Chondrocyte (in vitro differentiated cells): ENCODE measurements around the gene MATCAP1. TPM values are rescaled to one million over a fixed set of nuclear protein-coding genes. Genes with fewer than 3 reads are reported as not detected.

Source experiments
- DNase-seq: peaks from one replicate; pipeline ENCODE4 v3.0.0; 2021; ENCODE audit warnings: mixed read lengths, low spot score
- H3K27ac Mint-ChIP-seq: one replicate; pipeline ENCODE4 v1.8.0; 2021; ENCODE audit warnings: mild to moderate bottlenecking, moderate library complexity, mixed read lengths; ENCODE audit not compliant: unreplicated experiment
- H3K27me3 Mint-ChIP-seq: 2 replicates; pipeline ENCODE4 v1.8.0; 2021; ENCODE audit warnings: low read depth, mixed read lengths
- H3K36me3 Mint-ChIP-seq: 2 replicates; pipeline ENCODE4 v1.8.0; 2021; ENCODE audit warnings: low read depth, mixed read lengths
- H3K4me1 Mint-ChIP-seq: 2 replicates; pipeline ENCODE4 v1.8.0; 2021; ENCODE audit warnings: low read depth, mild to moderate bottlenecking, mixed read lengths
- H3K4me3 Mint-ChIP-seq: one replicate; pipeline ENCODE4 v1.8.0; 2021; ENCODE audit warnings: mild to moderate bottlenecking, moderate library complexity, mixed read lengths; ENCODE audit not compliant: unreplicated experiment
- H3K9me3 Mint-ChIP-seq: 2 replicates; pipeline ENCODE4 v1.8.0; 2021; ENCODE audit warnings: low read depth, mixed read lengths
- total RNA-seq: library from RNA; stranded (reverse); gene quantifications from 3 replicates; pipeline ENCODE4 v1.2.1, GENCODE V29; 2021
- TF ChIP-seq, protein P1 (sequence below): fragments of 200-600 bp; sonication (generic); IDR thresholded peaks from 2 replicates; pipeline ENCODE4 v1.5.0; 2021; ENCODE audit warnings: antibody characterized with exemption, mild to moderate bottlenecking, moderate library complexity

Gene MATCAP1
- total RNA-seq, 1 donor from 2014 or later: 29.9 TPM

DNA sequence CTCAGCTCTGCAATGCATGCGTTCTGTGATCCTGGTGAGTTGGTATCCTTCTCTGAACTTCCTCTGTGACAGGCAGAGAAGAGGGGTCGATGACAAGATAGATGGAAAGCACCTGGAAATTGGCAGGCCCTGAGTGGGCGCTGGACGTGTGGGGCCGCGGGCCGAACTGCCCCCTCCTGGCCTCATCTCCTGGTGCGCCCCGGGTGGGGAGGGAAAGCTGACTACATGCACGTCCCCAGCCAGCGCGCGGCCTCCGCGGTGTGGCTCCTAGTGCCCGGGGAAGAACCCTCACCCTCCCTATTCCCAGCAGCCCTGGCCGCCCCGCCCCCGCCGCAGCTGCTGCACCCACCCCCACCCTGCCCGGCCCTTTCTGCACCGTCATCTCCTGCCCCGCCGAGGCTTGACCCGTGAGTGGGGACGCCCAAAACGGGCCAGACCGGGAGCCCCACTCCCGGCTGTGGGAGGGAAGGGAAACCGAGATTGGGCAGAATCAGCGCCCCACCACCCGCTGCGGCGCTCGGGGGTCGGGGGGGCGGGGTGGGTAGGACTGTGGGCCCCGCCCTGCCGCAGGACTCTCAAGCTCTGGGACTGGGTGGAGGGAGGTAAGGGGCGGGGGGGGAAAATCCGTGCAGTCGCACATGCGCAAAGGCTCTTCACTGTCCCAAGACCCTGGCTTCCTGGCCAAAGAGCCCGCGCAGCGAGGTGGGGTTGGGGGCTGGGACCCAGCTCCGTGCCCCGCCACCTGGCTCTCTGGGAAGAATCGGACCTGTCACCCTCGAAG lies 13.4 kb downstream of the MATCAP1 start, which contains the start of gene NOL3:
Gene NOL3, plus strand, starts transcription at position 371 of the 781 bp plus-strand sequence.
- TF ChIP-seq, protein P1, sequence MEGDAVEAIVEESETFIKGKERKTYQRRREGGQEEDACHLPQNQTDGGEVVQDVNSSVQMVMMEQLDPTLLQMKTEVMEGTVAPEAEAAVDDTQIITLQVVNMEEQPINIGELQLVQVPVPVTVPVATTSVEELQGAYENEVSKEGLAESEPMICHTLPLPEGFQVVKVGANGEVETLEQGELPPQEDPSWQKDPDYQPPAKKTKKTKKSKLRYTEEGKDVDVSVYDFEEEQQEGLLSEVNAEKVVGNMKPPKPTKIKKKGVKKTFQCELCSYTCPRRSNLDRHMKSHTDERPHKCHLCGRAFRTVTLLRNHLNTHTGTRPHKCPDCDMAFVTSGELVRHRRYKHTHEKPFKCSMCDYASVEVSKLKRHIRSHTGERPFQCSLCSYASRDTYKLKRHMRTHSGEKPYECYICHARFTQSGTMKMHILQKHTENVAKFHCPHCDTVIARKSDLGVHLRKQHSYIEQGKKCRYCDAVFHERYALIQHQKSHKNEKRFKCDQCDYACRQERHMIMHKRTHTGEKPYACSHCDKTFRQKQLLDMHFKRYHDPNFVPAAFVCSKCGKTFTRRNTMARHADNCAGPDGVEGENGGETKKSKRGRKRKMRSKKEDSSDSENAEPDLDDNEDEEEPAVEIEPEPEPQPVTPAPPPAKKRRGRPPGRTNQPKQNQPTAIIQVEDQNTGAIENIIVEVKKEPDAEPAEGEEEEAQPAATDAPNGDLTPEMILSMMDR: no peak
- Mint-ChIP-seq H3K4me3 (peak within 1 kb of the TSS; percentile 78), H3K27me3 (peaks cover under 1% of the 10 kb centered on the region), H3K36me3 (no peaks in the 10 kb centered on the region), H3K27ac (peak within 1 kb of the TSS; percentile 95), H3K9me3 (no peaks in the 10 kb centered on the region), H3K4me1 (peaks cover 40% of the 10 kb centered on the region)
- no peak for DNase-seq

DNA sequence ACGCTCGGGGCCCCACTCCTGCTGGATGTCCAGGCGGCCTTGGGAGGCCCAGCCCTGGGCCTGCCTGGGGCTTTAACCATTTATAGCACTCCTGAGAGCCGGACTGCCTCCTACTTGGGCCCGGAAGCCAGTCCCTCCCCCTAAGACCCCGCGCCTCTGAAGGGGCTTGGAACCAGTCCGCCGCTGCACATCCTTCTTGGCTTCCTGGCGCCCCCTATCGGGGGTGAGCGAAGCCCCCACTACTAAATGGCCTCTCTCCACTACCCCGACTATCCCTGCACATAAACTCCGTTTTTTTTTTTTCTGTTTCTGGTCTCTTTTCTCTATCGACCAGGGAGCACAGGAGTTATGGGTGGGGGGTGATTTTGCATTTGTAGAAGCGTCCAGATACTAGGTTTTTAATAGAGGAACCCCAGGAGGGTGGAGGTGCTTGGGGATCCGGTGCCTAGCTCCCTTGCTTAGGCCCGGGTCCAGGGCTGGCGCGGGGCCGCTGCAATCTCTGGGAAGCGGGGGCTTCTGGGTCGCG lies 14.1 kb downstream of the MATCAP1 start:
- TF ChIP-seq, protein P1: peak; percentile 83
- peaks cover 42% of the 10 kb centered on the region for H3K4me1 Mint-ChIP-seq
- peaks cover 5% of the 10 kb centered on the region for H3K27me3 Mint-ChIP-seq
- H3K9me3 Mint-ChIP-seq: no peaks in the 10 kb centered on the region
- H3K27ac Mint-ChIP-seq: peak overlapping the region; percentile 93
- no peaks in the 10 kb centered on the region for H3K36me3 Mint-ChIP-seq
- peak overlapping the region; percentile 78 for H3K4me3 Mint-ChIP-seq
- DNase-seq: no peak

DNA sequence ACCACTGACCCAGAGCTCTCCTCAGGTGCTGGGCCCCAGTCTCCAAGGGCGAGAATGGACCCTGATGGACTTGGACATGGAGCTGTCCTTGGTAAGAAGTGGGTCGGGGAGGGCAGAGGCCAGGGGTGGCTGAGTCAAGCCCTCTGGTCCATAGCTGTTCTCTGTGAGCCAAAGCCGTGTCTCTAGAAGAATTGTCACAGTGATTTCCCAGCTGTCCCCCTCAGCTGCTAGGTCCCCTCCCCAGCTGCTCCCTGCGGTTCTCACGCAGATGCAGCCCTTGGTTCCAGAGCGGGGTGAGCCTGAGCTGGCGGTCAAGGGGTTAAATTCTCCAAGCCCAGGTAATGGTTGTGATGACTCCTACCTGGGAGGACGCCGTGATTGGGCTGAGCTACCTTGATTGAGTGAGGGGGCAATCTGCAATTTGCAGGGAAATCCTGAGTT lies 14.7 kb downstream of the MATCAP1 start:
- Mint-ChIP-seq H3K27me3 (peaks cover 8% of the 10 kb centered on the region), H3K27ac (no peak overlapping the region), H3K4me1 (peaks cover 45% of the 10 kb centered on the region), H3K36me3 (no peaks in the 10 kb centered on the region), H3K4me3 (no peak overlapping the region), H3K9me3 (no peaks in the 10 kb centered on the region)
- TF ChIP-seq, protein P1: no peak
- DNase-seq: no peak

DNA sequence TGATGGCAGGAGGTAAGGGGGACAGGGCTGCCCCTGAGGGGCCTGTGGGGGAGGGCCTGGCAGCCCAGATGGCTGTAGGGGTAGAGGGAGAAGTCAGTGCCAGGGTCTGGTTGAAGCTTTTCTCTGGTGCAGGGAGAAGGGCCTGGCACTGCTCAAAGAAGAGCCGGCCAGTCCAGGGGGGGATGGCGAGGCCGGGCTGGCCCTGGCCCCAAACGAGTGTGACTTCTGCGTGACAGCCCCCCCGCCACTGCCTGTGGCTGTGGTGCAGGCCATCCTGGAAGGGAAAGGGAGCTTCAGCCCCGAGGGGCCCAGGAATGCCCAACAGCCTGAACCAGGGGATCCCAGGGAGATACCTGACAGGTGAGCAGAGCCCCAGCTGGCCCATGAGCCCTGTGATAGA lies 16.2 kb downstream of the MATCAP1 start:
- TF ChIP-seq, protein P1: no peak
- no peak overlapping the region for H3K4me3 Mint-ChIP-seq
- H3K36me3 Mint-ChIP-seq: no peaks in the 10 kb centered on the region
- peaks cover 38% of the 10 kb centered on the region for H3K4me1 Mint-ChIP-seq
- no peaks in the 10 kb centered on the region for H3K9me3 Mint-ChIP-seq
- DNase-seq: no peak
- peaks cover 9% of the 10 kb centered on the region for H3K27me3 Mint-ChIP-seq
- H3K27ac Mint-ChIP-seq: no peak overlapping the region

DNA sequence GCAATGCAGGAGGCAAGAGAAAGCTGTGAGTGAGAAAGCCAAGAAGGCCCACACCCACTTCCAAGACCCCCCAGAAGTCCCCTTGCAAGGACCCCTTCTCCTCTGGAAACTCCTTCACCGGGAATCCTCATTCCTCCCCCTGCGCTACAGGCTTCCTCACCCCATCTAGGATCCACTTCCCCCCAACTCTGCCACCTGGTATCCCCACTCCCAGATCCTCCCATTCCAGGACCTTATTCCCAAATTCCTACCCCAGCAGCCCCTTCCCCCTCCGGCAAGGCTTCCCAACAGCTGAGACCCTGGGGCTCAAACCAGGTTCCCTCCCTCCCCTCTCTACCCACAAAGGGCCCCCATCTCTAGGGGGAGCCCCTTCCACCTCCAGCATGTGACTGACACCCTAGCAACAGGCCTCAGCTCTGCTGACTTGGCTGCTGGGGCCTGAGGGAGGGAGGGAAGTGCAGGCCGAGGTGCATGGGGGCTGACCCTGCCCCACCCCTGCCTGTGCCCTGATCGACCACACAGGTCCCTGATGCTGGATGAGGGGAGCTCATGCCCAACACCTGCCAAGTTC lies 17.1 kb downstream of the MATCAP1 start:
- H3K27ac Mint-ChIP-seq: no peak overlapping the region
- H3K9me3 Mint-ChIP-seq: no peaks in the 10 kb centered on the region
- no peak for DNase-seq
- no peaks in the 10 kb centered on the region for H3K36me3 Mint-ChIP-seq
- TF ChIP-seq, protein P1: no peak
- H3K27me3 Mint-ChIP-seq: peaks cover 11% of the 10 kb centered on the region
- no peak overlapping the region for H3K4me3 Mint-ChIP-seq
- peaks cover 39% of the 10 kb centered on the region for H3K4me1 Mint-ChIP-seq
